ENCODE measurements around the gene GPC6.

GPC6 gene

GRCh38 chr13:94173312-94173854 is 946.8 kb downstream of the GPC6 start:
- Mint-ChIP-seq H3K9me3 (no peaks in the 10 kb centered on the region), H3K36me3 (ENCODE audit: low read depth) (no peaks in the 10 kb centered on the region), H3K4me1 (peaks cover 25% of the 10 kb centered on the region), H3K4me3 (no peak overlapping the region), H3K27me3 (ENCODE audit: low read depth) (no peaks in the 10 kb centered on the region), H3K27ac (no peak overlapping the region)
- TF ChIP-seq CTCF (IDR thresholded peaks at IDR 0.05; ENCODE audit: unreplicated experiment in 3 of 3): no peak

- H3K27me3 Mint-ChIP-seq (ENCODE audit: low read depth): no peaks in the 10 kb centered on the region
- no peak overlapping the region for H3K4me3 Mint-ChIP-seq
- H3K9me3 Mint-ChIP-seq: no peaks in the 10 kb centered on the region
- H3K4me1 Mint-ChIP-seq: peaks cover 25% of the 10 kb centered on the region
- no peak overlapping the region for H3K27ac Mint-ChIP-seq
- no peaks in the 10 kb centered on the region for H3K36me3 Mint-ChIP-seq (ENCODE audit: low read depth)
- TF ChIP-seq CTCF (IDR thresholded peaks at IDR 0.05; ENCODE audit: unreplicated experiment in 3 of 3): no peak
These were observed 947.4 kb downstream of the GPC6 start for GRCh38 chr13:94174009-94174408.

- Mint-ChIP-seq H3K36me3 (ENCODE audit: low read depth) (no peaks in the 10 kb centered on the region), H3K9me3 (no peaks in the 10 kb centered on the region), H3K27ac (no peak overlapping the region), H3K4me3 (no peak overlapping the region), H3K4me1 (peaks cover 16% of the 10 kb centered on the region), H3K27me3 (ENCODE audit: low read depth) (no peaks in the 10 kb centered on the region)
- TF ChIP-seq CTCF (IDR thresholded peaks at IDR 0.05; ENCODE audit: unreplicated experiment in 3 of 3): no peak
These were observed 948.5 kb downstream of the GPC6 start for GRCh38 chr13:94175076-94175475.

GRCh38 chr13:94176561-94176960 is 950.0 kb downstream of the GPC6 start:
- Mint-ChIP-seq H3K4me1 (peaks cover 13% of the 10 kb centered on the region), H3K36me3 (ENCODE audit: low read depth) (no peaks in the 10 kb centered on the region)
- TF ChIP-seq CTCF (IDR thresholded peaks at IDR 0.05; ENCODE audit: unreplicated experiment in 3 of 3): no peak

GRCh38 chr13:94177041-94177440 is 950.4 kb downstream of the GPC6 start:
- no peak for TF ChIP-seq CTCF (IDR thresholded peaks at IDR 0.05; ENCODE audit: unreplicated experiment in 3 of 3)

More at GRCh38 chr13:94176561-94176960, 950.0 kb downstream of the GPC6 start:
- Mint-ChIP-seq H3K27ac (peak overlapping the region in 2 of 3 experiments; percentile 8 to 83), H3K9me3 (no peaks in the 10 kb centered on the region), H3K4me3 (no peak overlapping the region), H3K27me3 (ENCODE audit: low read depth) (no peaks in the 10 kb centered on the region)

GRCh38 chr13:94178625-94179244 is 952.1 kb downstream of the GPC6 start:
- H3K36me3 Mint-ChIP-seq (ENCODE audit: low read depth): peaks cover 3% of the 10 kb centered on the region
- H3K4me1 Mint-ChIP-seq: peaks cover 8% of the 10 kb centered on the region
- H3K4me3 Mint-ChIP-seq: no peak overlapping the region
- peaks cover 2% of the 10 kb centered on the region for H3K9me3 Mint-ChIP-seq
- no peaks in the 10 kb centered on the region for H3K27me3 Mint-ChIP-seq (ENCODE audit: low read depth)
- H3K27ac Mint-ChIP-seq: no peak overlapping the region
- no peak for TF ChIP-seq CTCF (IDR thresholded peaks at IDR 0.05; ENCODE audit: unreplicated experiment in 3 of 3)

More at GRCh38 chr13:94177041-94177440, 950.4 kb downstream of the GPC6 start:
- peak overlapping the region in 1 of 3 experiments; percentile 83 for H3K27ac Mint-ChIP-seq
- H3K36me3 Mint-ChIP-seq (ENCODE audit: low read depth): no peaks in the 10 kb centered on the region
- no peaks in the 10 kb centered on the region for H3K27me3 Mint-ChIP-seq (ENCODE audit: low read depth)
- no peak overlapping the region for H3K4me3 Mint-ChIP-seq
- H3K4me1 Mint-ChIP-seq: peaks cover 13% of the 10 kb centered on the region
- no peaks in the 10 kb centered on the region for H3K9me3 Mint-ChIP-seq
